ENCODE results near the gene C10orf90. TPM values are rescaled to one million over a fixed set of nuclear protein-coding genes. Genes with fewer than 3 reads are reported as not detected.

C10orf90 gene
- total RNA-seq, 2 donors from 2014 or later, result 0.43 TPM; not detected in 1

GRCh38 chr10:126408953-126409641 lies 261.4 kb downstream of the C10orf90 start:
- Histone ChIP-seq H3K27ac (no peak overlapping the region), H3K36me3 (no peaks in the 10 kb centered on the region), H3K9me3 (no peaks in the 10 kb centered on the region), H3K4me1 (no peaks in the 10 kb centered on the region), H3K27me3 (no peaks in the 10 kb centered on the region), H3K4me3 (no peak overlapping the region)
- TF ChIP-seq CTCF (IDR thresholded peaks at IDR 0.05), result no peak
- no peak for DNase-seq (ENCODE audit: low spot score)

- H3K4me1 ChIP-seq, result no peaks in the 10 kb centered on the region
- no peaks in the 10 kb centered on the region for H3K27me3 ChIP-seq
- no peaks in the 10 kb centered on the region for H3K9me3 ChIP-seq
- H3K4me3 ChIP-seq, result no peak overlapping the region
- no peak overlapping the region for H3K27ac ChIP-seq
- no peak for TF ChIP-seq CTCF (IDR thresholded peaks at IDR 0.05)
- no peak for DNase-seq (ENCODE audit: low spot score)
- H3K36me3 ChIP-seq, result no peaks in the 10 kb centered on the region
Measured at GRCh38 chr10:126407831-126408230, 262.7 kb downstream of the C10orf90 start.

GRCh38 chr10:126405239-126405775 lies 265.2 kb downstream of the C10orf90 start:
- H3K36me3 ChIP-seq, result no peaks in the 10 kb centered on the region
- no peak overlapping the region for H3K27ac ChIP-seq
- no peaks in the 10 kb centered on the region for H3K27me3 ChIP-seq
- DNase-seq (ENCODE audit: low spot score), result no peak
- no peak for TF ChIP-seq CTCF (IDR thresholded peaks at IDR 0.05)
- H3K4me3 ChIP-seq, result no peak overlapping the region
- no peaks in the 10 kb centered on the region for H3K9me3 ChIP-seq
- no peaks in the 10 kb centered on the region for H3K4me1 ChIP-seq

- Histone ChIP-seq H3K36me3 (no peaks in the 10 kb centered on the region), H3K4me1 (no peaks in the 10 kb centered on the region), H3K27me3 (no peaks in the 10 kb centered on the region), H3K27ac (no peak overlapping the region), H3K4me3 (no peak overlapping the region), H3K9me3 (no peaks in the 10 kb centered on the region)
- TF ChIP-seq CTCF (IDR thresholded peaks at IDR 0.05), result no peak
- no peak for DNase-seq (ENCODE audit: low spot score)
Measured at GRCh38 chr10:126402721-126403695, 267.5 kb downstream of the C10orf90 start.

GRCh38 chr10:126400641-126401040 lies 269.9 kb downstream of the C10orf90 start:
- H3K27ac ChIP-seq, result no peak overlapping the region
- no peak for TF ChIP-seq CTCF (IDR thresholded peaks at IDR 0.05)
- no peaks in the 10 kb centered on the region for H3K27me3 ChIP-seq
- no peaks in the 10 kb centered on the region for H3K9me3 ChIP-seq
- H3K4me1 ChIP-seq, result no peaks in the 10 kb centered on the region
- H3K36me3 ChIP-seq, result no peaks in the 10 kb centered on the region
- no peak overlapping the region for H3K4me3 ChIP-seq
- no peak for DNase-seq (ENCODE audit: low spot score)

Measured in right atrium auricular region (tissue), 2 donors.